Peyer's patch (tissue), 4 donors: ENCODE data around the gene PCIF1. TPM values are rescaled to one million over a fixed set of nuclear protein-coding genes. Genes with fewer than 3 reads are reported as not detected.
"Not testable (repeated sequence)": the region's sequence is repeated elsewhere in the genome, so short reads cannot be mapped to it uniquely, and the experiment has no call there.

Experiments
- DNase-seq, 3 donors: peaks; one replicate each; pipeline ENCODE4 v3.0.0-alpha.2; 2017 to 2019
- H3K27ac ChIP-seq, 4 donors: fragments of 200-600 bp; sonication (generic); one replicate each; pipeline ENCODE4 v1.5.1; 2016 to 2019
- H3K27me3 ChIP-seq, 2 donors: fragments of 200-600 bp; sonication (generic); one replicate each; pipeline ENCODE4 v1.5.1; 2019
- H3K36me3 ChIP-seq, 3 donors: fragments of 200-600 bp; sonication (generic); one replicate each; pipeline ENCODE4 v1.5.1; 2016 to 2019
- H3K4me1 ChIP-seq, 4 donors: fragments of 200-600 bp; sonication (generic); one replicate each; pipeline ENCODE4 v1.5.1; 2016 to 2019
- H3K4me3 ChIP-seq, 4 donors: fragments of 200-600 bp; sonication (generic); 1 replicate in 3 of 4; 2 replicates in 1 of 4; pipeline ENCODE4 v1.5.1; 2016 to 2019; ENCODE audit warnings: mild to moderate bottlenecking in 1 of 4
- H3K9me3 ChIP-seq, 4 donors: fragments of 200-600 bp; sonication (generic); one replicate each; pipeline ENCODE4 v1.5.1; 2016 to 2019; ENCODE audit warnings: mild to moderate bottlenecking in 1 of 4
- POLR2A ChIP-seq, 2 donors: fragments of 450-650 bp; IDR thresholded peaks; one replicate each; pipeline ENCODE4 v1.5.1; 2017; ENCODE audit warnings: antibody characterized with exemption in 2 of 2, mild to moderate bottlenecking in 2 of 2, moderate library complexity in 2 of 2
- total RNA-seq, 4 donors: library from RNA; depleted of rRNA; stranded (reverse); fragments of >200 nt; gene quantifications; one replicate each; pipeline ENCODE4 v1.1.0, GENCODE V29; 2016
- TF ChIP-seq, protein P1 (sequence below), 6 experiments: fragments of 450-650 bp in 4 of 6; fragments of 200-600 bp in 2 of 6; sonication (generic) in 1 of 6; IDR thresholded peaks; one replicate each; pipeline ENCODE4 v1.5.1; 2017 to 2019; ENCODE audit warnings: antibody characterized with exemption in 6 of 6, mild to moderate bottlenecking in 3 of 6, moderate library complexity in 1 of 6

Gene PCIF1
- total RNA-seq, 4 donors from 2014 or later = 25.0 to 53.2 (median 44.9) TPM

DNA sequence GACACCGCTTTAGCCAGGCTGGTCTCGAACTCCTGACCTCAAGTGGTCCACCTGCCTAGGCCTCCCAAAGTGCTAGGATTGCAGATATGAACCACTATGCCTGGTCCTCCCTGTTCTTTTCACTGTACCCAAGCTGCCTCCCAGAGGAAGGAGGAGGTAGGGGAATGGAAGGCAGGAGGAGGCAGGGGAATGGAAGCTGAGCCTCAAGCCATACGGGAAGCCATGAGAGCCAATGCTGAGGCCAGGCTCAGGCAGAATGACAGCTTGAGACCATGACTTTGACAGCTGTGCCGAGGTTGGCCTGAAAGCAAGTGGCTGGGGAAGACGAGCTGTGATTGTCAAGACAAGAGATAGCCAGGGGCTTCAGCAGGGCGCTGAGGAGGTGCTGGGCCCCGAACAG, 51.1 kb downstream of the PCIF1 start:
- Histone ChIP-seq H3K4me3 (no peak overlapping the region), H3K27me3 (no peaks in the 10 kb centered on the region), H3K9me3 (no peaks in the 10 kb centered on the region), H3K27ac (no peak overlapping the region), H3K4me1 (no peaks in the 10 kb centered on the region), H3K36me3 (no peaks in the 10 kb centered on the region)
- DNase-seq = no peak
- TF ChIP-seq POLR2A (IDR thresholded peaks at IDR 0.05) = no peak
- TF ChIP-seq, protein P1, sequence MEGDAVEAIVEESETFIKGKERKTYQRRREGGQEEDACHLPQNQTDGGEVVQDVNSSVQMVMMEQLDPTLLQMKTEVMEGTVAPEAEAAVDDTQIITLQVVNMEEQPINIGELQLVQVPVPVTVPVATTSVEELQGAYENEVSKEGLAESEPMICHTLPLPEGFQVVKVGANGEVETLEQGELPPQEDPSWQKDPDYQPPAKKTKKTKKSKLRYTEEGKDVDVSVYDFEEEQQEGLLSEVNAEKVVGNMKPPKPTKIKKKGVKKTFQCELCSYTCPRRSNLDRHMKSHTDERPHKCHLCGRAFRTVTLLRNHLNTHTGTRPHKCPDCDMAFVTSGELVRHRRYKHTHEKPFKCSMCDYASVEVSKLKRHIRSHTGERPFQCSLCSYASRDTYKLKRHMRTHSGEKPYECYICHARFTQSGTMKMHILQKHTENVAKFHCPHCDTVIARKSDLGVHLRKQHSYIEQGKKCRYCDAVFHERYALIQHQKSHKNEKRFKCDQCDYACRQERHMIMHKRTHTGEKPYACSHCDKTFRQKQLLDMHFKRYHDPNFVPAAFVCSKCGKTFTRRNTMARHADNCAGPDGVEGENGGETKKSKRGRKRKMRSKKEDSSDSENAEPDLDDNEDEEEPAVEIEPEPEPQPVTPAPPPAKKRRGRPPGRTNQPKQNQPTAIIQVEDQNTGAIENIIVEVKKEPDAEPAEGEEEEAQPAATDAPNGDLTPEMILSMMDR (IDR thresholded peaks at IDR 0.05) = no peak

DNA sequence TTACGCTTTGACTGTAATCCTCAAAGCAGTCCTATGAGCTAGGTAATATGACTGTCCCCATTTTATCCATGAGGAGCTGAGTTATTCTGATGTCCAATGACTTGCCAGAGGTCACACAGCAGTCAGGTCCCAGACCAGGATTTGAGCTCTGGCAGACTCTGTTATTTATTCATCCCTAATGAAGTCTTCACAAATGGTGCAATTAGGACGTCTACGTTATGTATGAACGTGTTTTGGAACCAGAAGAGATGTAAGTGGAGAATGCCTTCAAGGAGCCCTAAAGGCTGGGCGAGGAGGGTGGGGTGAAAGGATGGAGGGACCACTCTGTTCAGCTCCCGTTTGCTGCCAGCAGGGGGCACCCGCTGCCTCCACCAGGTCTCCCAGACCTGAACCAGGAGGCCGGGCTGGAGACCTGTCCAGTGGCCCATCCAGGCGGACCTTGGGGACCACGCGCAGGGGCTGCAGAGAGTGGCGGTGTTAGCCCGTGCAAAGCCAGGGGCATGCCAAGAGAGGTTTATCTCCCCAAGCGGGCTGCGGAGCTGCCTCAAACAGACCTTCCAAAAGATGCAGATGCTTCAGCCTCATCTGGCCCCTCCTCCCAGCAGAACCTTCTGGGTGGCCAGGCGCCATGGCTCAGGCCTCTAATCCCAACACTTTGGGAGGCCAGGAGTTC, 52.8 kb downstream of the PCIF1 start:
- H3K36me3 ChIP-seq = no peaks in the 10 kb centered on the region
- H3K4me1 ChIP-seq = no peaks in the 10 kb centered on the region
- H3K9me3 ChIP-seq = no peaks in the 10 kb centered on the region
- H3K27ac ChIP-seq = no peak overlapping the region
- H3K27me3 ChIP-seq = no peaks in the 10 kb centered on the region
- DNase-seq = peak; percentile 78 to 90 (median 80)
- TF ChIP-seq, protein P1 (IDR thresholded peaks at IDR 0.05) = peak in 5 of 6 experiments; percentile 62 to 86 (median 68)
- no peak for TF ChIP-seq POLR2A (IDR thresholded peaks at IDR 0.05)
- H3K4me3 ChIP-seq = no peak overlapping the region

DNA sequence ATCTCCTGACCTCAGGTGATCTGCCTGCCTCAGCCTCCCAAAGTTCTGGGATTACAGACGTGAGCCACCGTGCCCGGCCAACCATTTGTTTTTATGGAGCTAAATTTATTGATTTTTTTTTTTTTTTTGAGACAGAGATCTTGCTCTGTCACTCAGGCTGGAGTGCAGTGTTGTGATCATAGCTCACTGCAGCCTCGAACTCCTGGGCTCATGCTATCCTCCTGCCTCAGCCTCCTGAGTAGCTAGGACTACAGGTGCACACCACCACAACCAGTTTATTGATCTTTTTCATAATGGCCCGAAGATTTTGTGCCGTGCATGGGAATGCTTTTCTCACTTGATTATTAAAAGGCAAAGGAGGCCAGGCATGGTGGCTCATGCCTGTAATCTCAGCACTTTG, 54.3 kb downstream of the PCIF1 start:
- not testable (repeated sequence) for DNase-seq, H3K27ac ChIP-seq, H3K4me1 ChIP-seq, H3K4me3 ChIP-seq, H3K9me3 ChIP-seq, H3K36me3 ChIP-seq, H3K27me3 ChIP-seq

DNA sequence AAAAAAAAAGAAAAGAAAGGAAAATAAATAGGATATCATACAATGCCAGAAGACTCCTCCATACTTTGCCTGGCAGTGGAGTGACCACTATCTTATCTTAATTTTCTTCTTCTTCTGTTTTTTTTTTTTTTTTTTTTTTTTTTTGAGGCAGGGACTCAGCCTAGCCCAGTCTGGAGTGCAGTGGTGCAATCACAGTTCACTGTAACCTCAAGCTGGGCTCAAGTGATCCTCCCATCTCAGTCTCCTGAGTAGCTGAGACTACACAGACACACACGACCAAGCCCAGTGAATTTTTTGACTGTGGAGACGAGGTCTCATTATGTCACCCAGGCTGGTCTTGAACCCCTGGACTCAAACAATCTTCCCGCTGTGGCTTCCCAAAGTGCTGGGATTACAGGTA, 57.1 kb downstream of the PCIF1 start:
- DNase-seq = no peak
- H3K4me3 ChIP-seq = no peak overlapping the region
- H3K4me1 ChIP-seq = no peaks in the 10 kb centered on the region
- no peaks in the 10 kb centered on the region for H3K27me3 ChIP-seq
- no peaks in the 10 kb centered on the region for H3K9me3 ChIP-seq
- H3K27ac ChIP-seq = no peak overlapping the region
- no peak for TF ChIP-seq POLR2A (IDR thresholded peaks at IDR 0.05)
- no peaks in the 10 kb centered on the region for H3K36me3 ChIP-seq

DNA sequence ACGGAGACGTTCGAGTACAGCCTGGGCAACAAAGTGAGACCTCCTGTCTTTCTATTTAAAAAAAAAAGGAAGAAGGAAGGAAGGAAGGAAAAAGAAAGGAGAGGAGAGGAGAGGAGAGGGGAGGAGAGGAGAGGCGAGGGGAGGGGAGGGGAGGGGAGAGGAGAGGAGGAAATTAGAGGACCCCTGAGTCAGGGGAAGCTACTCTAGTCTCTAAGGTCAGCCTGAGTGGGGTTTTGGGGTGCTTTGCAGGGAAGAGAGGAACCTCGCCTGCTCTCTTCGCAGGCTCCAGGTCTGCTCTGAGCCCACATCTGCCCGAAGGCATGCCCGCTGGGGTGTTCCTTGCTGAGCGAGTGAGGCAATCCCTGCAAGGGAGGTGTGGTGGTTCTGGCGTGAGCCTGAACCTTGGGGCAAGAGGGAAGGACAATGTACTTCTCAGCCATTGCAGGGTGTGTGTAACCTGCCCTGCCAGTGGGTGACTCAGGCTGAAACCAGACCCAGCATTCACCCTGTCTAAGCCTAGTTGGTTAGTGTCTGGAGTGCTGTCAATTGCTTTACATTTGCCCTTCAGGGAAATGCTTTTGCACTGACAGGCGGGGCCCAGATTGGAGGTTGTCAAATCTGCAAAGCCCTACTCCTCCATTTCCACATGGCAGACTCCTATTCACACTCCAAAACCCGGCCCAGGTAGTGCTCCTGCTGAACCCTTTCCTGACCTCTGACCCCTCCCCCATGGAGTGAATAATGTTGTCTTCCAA, 58.9 kb downstream of the PCIF1 start:
- no peaks in the 10 kb centered on the region for H3K9me3 ChIP-seq
- no peak for TF ChIP-seq POLR2A (IDR thresholded peaks at IDR 0.05)
- TF ChIP-seq, protein P1 (IDR thresholded peaks at IDR 0.05) = no peak
- no peaks in the 10 kb centered on the region for H3K36me3 ChIP-seq
- no peak overlapping the region for H3K4me3 ChIP-seq
- no peaks in the 10 kb centered on the region for H3K27me3 ChIP-seq
- peak overlapping the region in 1 of 4 donors; percentile 59 for H3K27ac ChIP-seq
- H3K4me1 ChIP-seq = no peaks in the 10 kb centered on the region
- peak in 2 of 3 donors; percentile 50 to 68 for DNase-seq

DNA sequence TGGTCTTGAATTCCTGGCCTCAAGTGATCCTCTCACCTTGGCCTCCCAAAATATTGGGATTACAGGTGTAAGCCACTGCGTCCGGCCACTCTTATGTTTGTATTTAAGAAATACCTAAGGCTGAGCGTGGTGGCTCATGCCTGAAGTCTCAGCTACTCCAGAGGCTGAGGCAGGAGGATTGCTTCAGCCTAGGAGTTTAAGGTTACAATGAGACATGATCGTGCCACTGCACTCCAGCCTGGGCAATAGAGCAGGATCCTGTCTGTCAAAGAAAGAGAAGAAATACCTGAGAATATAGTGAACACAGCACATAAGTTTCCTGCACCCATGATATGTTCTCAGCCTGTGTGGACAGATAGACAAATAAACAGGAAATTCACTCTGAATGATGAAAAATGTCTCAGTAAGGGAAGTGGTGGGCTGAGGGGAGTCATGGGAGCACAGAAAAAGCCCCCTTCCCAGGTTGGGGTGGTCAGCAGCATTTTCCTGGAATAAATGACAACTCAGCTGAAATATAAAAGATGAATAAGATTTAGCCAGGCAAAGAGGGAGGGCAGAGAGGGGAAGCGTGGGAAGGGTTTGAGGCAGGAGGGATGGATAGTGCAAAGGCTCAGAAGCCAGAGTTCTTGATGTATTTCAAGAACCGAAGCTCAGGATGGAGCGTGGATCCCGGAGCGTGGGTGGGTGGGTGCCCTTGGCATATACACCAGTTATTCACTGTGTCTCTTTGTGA, 60.4 kb downstream of the PCIF1 start:
- Histone ChIP-seq H3K4me1 (no peaks in the 10 kb centered on the region), H3K27me3 (no peaks in the 10 kb centered on the region), H3K4me3 (no peak overlapping the region), H3K36me3 (no peaks in the 10 kb centered on the region), H3K9me3 (no peaks in the 10 kb centered on the region), H3K27ac (no peak overlapping the region)
- TF ChIP-seq, protein P1 (IDR thresholded peaks at IDR 0.05) = no peak
- TF ChIP-seq POLR2A (IDR thresholded peaks at IDR 0.05) = no peak
- DNase-seq = peak in 1 of 3 donors; percentile 6

DNA sequence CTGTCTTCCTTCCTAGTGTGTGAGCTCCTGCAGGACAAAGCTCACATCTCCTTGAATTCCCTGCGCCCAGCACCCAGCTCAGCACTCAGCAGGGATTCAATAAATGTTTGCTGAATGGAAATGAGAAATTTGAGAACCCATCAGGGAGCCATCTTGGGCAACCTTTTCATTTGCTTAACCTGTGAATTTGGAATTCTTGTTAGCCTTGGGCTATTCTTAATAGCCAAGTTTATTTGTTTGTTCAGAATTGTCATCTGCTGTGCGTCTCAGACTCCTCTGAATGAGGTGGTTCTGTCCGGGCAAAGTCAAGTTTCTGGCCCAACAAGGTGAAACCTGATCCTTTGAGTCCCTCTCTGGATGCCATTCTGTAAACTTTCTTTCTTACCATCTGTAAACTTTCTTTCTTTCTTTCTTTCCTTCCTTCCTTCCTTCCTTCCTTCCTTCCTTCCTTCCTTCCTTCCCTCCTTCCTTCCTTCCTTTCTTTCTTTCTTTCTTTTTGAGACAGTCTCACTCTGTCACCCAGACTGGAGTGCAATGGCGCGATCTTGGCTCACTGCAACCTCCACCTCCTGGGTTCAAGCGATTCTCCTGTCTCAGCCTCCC, 61.1 kb downstream of the PCIF1 start:
- H3K36me3 ChIP-seq, H3K9me3 ChIP-seq, H3K27me3 ChIP-seq, H3K27ac ChIP-seq, H3K4me1 ChIP-seq, H3K4me3 ChIP-seq: not testable (repeated sequence)
- DNase-seq = peak in 1 of 3 donors; percentile 5
